ENCODE measurements around the gene ERFE. TPM values are rescaled to one million over a fixed set of nuclear protein-coding genes. Genes with fewer than 3 reads are reported as not detected.

The ERFE gene
- total RNA-seq, 4 donors from 2014 or later = 0.39 to 0.66 TPM; not detected in 2

GRCh38 chr2:238182362-238182761, 23.6 kb downstream of the ERFE start:
- Histone ChIP-seq H3K27ac (replicated peaks in 1 of 4) (no peak overlapping the region), H3K27me3 (no peaks in the 10 kb centered on the region), H3K4me1 (no peaks in the 10 kb centered on the region), H3K4me3 (no peak overlapping the region), H3K9me3 (no peaks in the 10 kb centered on the region), H3K36me3 (peaks cover 81 to 100% (median 99%) of the 10 kb centered on the region in 4 donors)
- TF ChIP-seq POLR2AphosphoS5 (IDR thresholded peaks at IDR 0.05) (no peak), POLR2A (IDR thresholded peaks at IDR 0.05; ENCODE audit: low read depth) (no peak), EP300 (IDR thresholded peaks at IDR 0.05) (no peak), CTCF (IDR thresholded peaks at IDR 0.05) (no peak)
- intact Hi-C loops (cut with DNase I) = no loop called here
- WGBS = 72% methylated on average over 6 of the region's 6 CpGs
- DNase-seq (ENCODE audit: extremely low spot score) = no peak

GRCh38 chr2:238183821-238184220, 25.1 kb downstream of the ERFE start:
- H3K4me1 ChIP-seq = peaks cover 0 to 3% (median 0%) of the 10 kb centered on the region in 4 donors
- intact Hi-C loops (cut with DNase I) = no loop called here
- WGBS = 76% methylated on average over 4 of the region's 4 CpGs
- H3K27me3 ChIP-seq = no peaks in the 10 kb centered on the region
- H3K4me3 ChIP-seq = no peak overlapping the region
- TF ChIP-seq POLR2A (IDR thresholded peaks at IDR 0.05; ENCODE audit: low read depth) = no peak
- TF ChIP-seq CTCF (IDR thresholded peaks at IDR 0.05) = no peak
- TF ChIP-seq POLR2AphosphoS5 (IDR thresholded peaks at IDR 0.05) = no peak
- TF ChIP-seq EP300 (IDR thresholded peaks at IDR 0.05) = no peak
- H3K27ac ChIP-seq (replicated peaks in 1 of 4) = no peak overlapping the region
- no peak for DNase-seq (ENCODE audit: extremely low spot score)
- peaks cover 86 to 100% (median 99%) of the 10 kb centered on the region in 4 donors for H3K36me3 ChIP-seq
- H3K9me3 ChIP-seq = no peaks in the 10 kb centered on the region

- peaks cover 0 to 3% (median 0%) of the 10 kb centered on the region in 4 donors for H3K4me1 ChIP-seq
- H3K9me3 ChIP-seq = no peaks in the 10 kb centered on the region
- intact Hi-C loops (cut with DNase I) = no loop called here
- no peak for DNase-seq (ENCODE audit: extremely low spot score)
- WGBS = 87% methylated on average over 16 of the region's 17 CpGs
- no peak overlapping the region for H3K27ac ChIP-seq (replicated peaks in 1 of 4)
- peaks cover 86 to 100% (median 98%) of the 10 kb centered on the region in 4 donors for H3K36me3 ChIP-seq
- no peak overlapping the region for H3K4me3 ChIP-seq
- TF ChIP-seq POLR2AphosphoS5 (IDR thresholded peaks at IDR 0.05) (no peak), CTCF (IDR thresholded peaks at IDR 0.05) (no peak)
- H3K27me3 ChIP-seq = no peaks in the 10 kb centered on the region
Measured at GRCh38 chr2:238187618-238188548, 29.1 kb downstream of the ERFE start.

GRCh38 chr2:238190445-238190844, 31.7 kb downstream of the ERFE start:
- Histone ChIP-seq H3K27me3 (no peaks in the 10 kb centered on the region), H3K4me1 (peaks cover 0 to 4% (median 2%) of the 10 kb centered on the region in 4 donors), H3K36me3 (peaks cover 78 to 93% (median 90%) of the 10 kb centered on the region in 4 donors), H3K27ac (replicated peaks in 1 of 4) (no peak overlapping the region), H3K9me3 (no peaks in the 10 kb centered on the region), H3K4me3 (no peak overlapping the region)
- TF ChIP-seq POLR2A (IDR thresholded peaks at IDR 0.05; ENCODE audit: low read depth) = no peak
- no peak for TF ChIP-seq POLR2AphosphoS5 (IDR thresholded peaks at IDR 0.05)
- TF ChIP-seq CTCF (IDR thresholded peaks at IDR 0.05) = no peak
- no peak for TF ChIP-seq EP300 (IDR thresholded peaks at IDR 0.05)
- 93% methylated on average over 2 of the region's 2 CpGs for WGBS
- intact Hi-C loops (cut with DNase I) = no loop called here
- no peak for DNase-seq (ENCODE audit: extremely low spot score)

Data from esophagus muscularis mucosa (tissue), 4 donors.